Smooth muscle cell (in vitro differentiated cells): ENCODE results near the gene CEP112. TPM values are rescaled to one million over a fixed set of nuclear protein-coding genes. Genes with fewer than 3 reads are reported as not detected.

ENCODE experiments used
- DNase-seq: peaks from one replicate; lab custom pipeline; 2025; ENCODE audit not compliant: unreplicated experiment; lab: John Stamatoyannopoulos, UW
- H2AFZ ChIP-seq: fragments of 200-600 bp; sonication (generic); 2 replicates; pipeline ENCODE4 v1.6.0; 2016; ENCODE audit warnings: antibody characterized with exemption, low read depth, mild to moderate bottlenecking
- H3F3A ChIP-seq: fragments of 200-600 bp; sonication (generic); 2 replicates; pipeline ENCODE4 v1.6.0; 2017; ENCODE audit warnings: antibody characterized with exemption, low read depth
- H3K27ac ChIP-seq: fragments of 200-600 bp; sonication (generic); 2 replicates; pipeline ENCODE4 v1.5.1; 2016; ENCODE audit warnings: low read depth, mild to moderate bottlenecking
- H3K27me3 ChIP-seq: fragments of 200-600 bp; sonication (generic); 2 replicates; pipeline ENCODE4 v1.6.1; 2016; ENCODE audit warnings: low read depth, mild to moderate bottlenecking
- H3K36me3 ChIP-seq: fragments of 200-600 bp; sonication (generic); 2 replicates; pipeline ENCODE4 v1.5.1; 2016; ENCODE audit warnings: low read depth
- H3K4me1 ChIP-seq: fragments of 200-600 bp; sonication (generic); 2 replicates; pipeline ENCODE4 v1.5.1; 2016; ENCODE audit warnings: low read depth
- H3K4me2 ChIP-seq: fragments of 200-600 bp; sonication (generic); 2 replicates; pipeline ENCODE4 v1.6.0; 2016; ENCODE audit warnings: mild to moderate bottlenecking
- H3K4me3 ChIP-seq: fragments of 200-600 bp; sonication (generic); 2 replicates; pipeline ENCODE4 v1.5.1; 2016; ENCODE audit warnings: mild to moderate bottlenecking
- H3K79me2 ChIP-seq: fragments of 200-600 bp; sonication (generic); 2 replicates; pipeline ENCODE4 v1.6.0; 2016; ENCODE audit warnings: low read depth, mild to moderate bottlenecking
- H3K9ac ChIP-seq: fragments of 200-600 bp; sonication (generic); 2 replicates; pipeline ENCODE4 v1.6.0; 2016; ENCODE audit warnings: low read depth
- H3K9me3 ChIP-seq: fragments of 200-600 bp; sonication (generic); replicated peaks from 2 replicates; pipeline ENCODE4 v1.5.1; 2016; ENCODE audit warnings: low read depth
- H4K20me1 ChIP-seq: fragments of 200-600 bp; sonication (generic); 2 replicates; pipeline ENCODE4 v1.6.0; 2016; ENCODE audit warnings: low read depth
- WGBS: methylation state at CpG from one replicate; pipeline ENCODE4 v1.1.7; 2016; ENCODE audit warnings: low lambda C conversion rate; 5-methylcytosine and 5-hydroxymethylcytosine counted together
- polyA plus RNA-seq: library from polyadenylated mRNA; unstranded; fragments of >200 nt; fragmentation: Nextera tagmentation; extraction: Ambion mirVana; gene quantifications from 2 replicates; pipeline ENCODE4 v1.2.1, GENCODE V29; 2016
- total RNA-seq: library from RNA; depleted of rRNA; stranded (reverse); fragments of >200 nt; gene quantifications from 2 replicates; pipeline ENCODE4 v1.2.3, GENCODE V29; 2014
- TF ChIP-seq, protein P1 (sequence below): fragments of 200-600 bp; sonication (generic); IDR thresholded peaks from 2 replicates; pipeline ENCODE4 v1.5.1; 2017; ENCODE audit warnings: borderline replicate concordance, mild to moderate bottlenecking, antibody characterized with exemption; ENCODE audit not compliant: insufficient read depth, poor library complexity, severe bottlenecking

Gene CEP112
- total and polyA plus RNA-seq, 2 experiments from 2014 or later, result 8.3 to 9.9 TPM

DNA sequence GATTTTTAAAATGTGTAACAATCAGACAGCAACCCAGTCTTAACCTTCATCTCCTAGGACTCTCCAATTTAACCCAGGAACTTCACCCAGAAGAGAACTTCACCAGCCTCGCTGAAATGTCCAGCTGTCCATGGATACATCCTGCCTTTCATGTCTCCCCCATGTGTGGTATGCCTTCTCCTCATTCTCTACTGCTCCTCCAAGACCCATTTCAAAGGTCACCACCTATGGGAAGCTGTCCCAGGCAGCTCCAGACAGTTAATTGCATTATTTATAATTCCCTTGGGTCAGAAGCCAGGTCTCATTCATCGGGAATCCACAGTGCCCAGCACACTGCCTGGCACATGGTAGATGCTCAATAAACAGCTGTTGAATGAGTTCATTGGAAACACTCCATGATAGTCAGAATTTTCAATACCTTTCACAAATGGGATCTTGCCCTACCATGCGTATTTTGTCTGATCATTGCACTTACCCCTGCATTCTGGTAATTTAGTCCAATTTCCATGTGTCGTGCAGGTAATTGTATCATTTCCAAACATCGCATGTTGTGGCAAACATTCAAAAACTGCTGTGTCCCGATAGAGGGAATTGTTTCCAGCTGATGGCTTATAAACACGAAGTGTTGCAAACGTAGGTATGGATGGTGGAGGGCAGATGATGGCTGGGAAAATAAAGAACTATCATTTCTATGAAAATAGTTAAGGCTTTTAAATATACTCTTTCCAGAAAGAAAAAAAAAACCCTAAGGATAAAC lies 28.3 kb upstream of the CEP112 start:
- no peak for DNase-seq
- Histone ChIP-seq H3K4me2 (no peak overlapping the region), H3K4me3 (no peak overlapping the region), H3F3A (no peaks in the 10 kb centered on the region), H3K79me2 (no peaks in the 10 kb centered on the region), H3K36me3 (no peaks in the 10 kb centered on the region), H4K20me1 (no peaks in the 10 kb centered on the region), H3K27ac (no peak overlapping the region), H2AFZ (no peak overlapping the region), H3K9ac (no peak overlapping the region), H3K9me3 (no peaks in the 10 kb centered on the region), H3K4me1 (no peaks in the 10 kb centered on the region), H3K27me3 (peaks cover 11% of the 10 kb centered on the region)
- WGBS, result 92% methylated on average over 8 of the region's 8 CpGs
- TF ChIP-seq, protein P1, sequence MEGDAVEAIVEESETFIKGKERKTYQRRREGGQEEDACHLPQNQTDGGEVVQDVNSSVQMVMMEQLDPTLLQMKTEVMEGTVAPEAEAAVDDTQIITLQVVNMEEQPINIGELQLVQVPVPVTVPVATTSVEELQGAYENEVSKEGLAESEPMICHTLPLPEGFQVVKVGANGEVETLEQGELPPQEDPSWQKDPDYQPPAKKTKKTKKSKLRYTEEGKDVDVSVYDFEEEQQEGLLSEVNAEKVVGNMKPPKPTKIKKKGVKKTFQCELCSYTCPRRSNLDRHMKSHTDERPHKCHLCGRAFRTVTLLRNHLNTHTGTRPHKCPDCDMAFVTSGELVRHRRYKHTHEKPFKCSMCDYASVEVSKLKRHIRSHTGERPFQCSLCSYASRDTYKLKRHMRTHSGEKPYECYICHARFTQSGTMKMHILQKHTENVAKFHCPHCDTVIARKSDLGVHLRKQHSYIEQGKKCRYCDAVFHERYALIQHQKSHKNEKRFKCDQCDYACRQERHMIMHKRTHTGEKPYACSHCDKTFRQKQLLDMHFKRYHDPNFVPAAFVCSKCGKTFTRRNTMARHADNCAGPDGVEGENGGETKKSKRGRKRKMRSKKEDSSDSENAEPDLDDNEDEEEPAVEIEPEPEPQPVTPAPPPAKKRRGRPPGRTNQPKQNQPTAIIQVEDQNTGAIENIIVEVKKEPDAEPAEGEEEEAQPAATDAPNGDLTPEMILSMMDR, result no peak

DNA sequence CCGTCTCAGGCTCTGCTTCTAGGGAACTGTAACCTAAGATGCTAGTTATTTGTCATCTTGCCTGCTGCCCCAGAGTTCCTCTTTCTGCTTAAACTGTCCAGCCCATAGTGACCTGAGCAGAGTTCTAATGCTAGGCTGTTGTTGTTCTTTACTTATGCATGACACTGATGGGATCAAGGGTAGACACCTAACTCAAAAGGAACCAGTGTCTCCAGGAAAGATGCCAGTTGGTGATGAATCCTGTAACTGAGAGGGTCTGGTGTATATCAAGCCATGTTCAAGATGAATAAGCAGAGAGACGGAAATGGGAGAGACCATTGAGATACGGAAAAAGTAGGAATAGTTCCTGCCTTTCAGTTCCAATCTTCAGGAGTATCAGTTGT lies 23.6 kb upstream of the CEP112 start:
- Histone ChIP-seq H3K27me3 (peaks cover 12% of the 10 kb centered on the region), H3K9me3 (no peaks in the 10 kb centered on the region), H3K4me3 (no peak overlapping the region), H3K4me1 (no peaks in the 10 kb centered on the region), H3K79me2 (no peaks in the 10 kb centered on the region), H3K9ac (no peak overlapping the region), H3K4me2 (no peak overlapping the region), H4K20me1 (no peaks in the 10 kb centered on the region), H3K36me3 (no peaks in the 10 kb centered on the region), H3F3A (no peaks in the 10 kb centered on the region), H2AFZ (no peak overlapping the region), H3K27ac (no peak overlapping the region)
- TF ChIP-seq, protein P1, result no peak
- 62% methylated on average over 3 of the region's 3 CpGs for WGBS
- DNase-seq, result no peak

DNA sequence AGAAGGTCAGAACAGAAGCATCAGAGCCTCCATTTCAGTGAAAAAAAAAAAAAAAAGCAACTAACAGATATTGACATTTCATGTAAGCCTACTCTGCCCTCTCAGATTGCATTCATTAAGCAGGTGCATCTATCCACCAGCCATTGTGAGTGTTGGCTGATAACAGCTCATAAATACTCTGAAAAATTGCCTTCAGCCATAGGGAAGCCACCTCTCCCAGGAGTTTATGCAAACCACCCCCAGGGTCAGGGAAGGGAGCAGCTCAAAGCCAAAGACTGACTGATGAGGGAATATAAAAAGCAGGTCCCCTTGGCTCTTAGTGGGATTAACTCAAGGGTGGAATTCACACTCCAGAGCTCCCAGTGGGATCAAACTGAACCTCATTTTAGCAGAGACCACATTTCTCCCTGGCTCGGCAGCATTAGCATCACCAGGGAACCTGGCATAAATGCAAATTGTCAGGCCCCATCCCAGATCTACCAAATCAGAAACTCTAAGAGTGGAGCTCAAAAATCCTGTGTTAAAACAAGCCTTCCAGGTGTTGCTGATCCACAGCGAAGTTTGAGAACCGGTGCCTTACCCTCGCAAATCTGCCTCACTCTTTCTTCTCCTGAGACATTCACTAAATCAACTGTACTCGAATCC lies 23.1 kb upstream of the CEP112 start:
- no peak overlapping the region for H2AFZ ChIP-seq
- no peaks in the 10 kb centered on the region for H4K20me1 ChIP-seq
- H3K9ac ChIP-seq, result no peak overlapping the region
- no peak overlapping the region for H3K4me2 ChIP-seq
- no peaks in the 10 kb centered on the region for H3K4me1 ChIP-seq
- H3K79me2 ChIP-seq, result no peaks in the 10 kb centered on the region
- TF ChIP-seq, protein P1, result no peak
- peaks cover 7% of the 10 kb centered on the region for H3K27me3 ChIP-seq
- H3K36me3 ChIP-seq, result no peaks in the 10 kb centered on the region
- no peak overlapping the region for H3K4me3 ChIP-seq
- no peaks in the 10 kb centered on the region for H3K9me3 ChIP-seq
- H3K27ac ChIP-seq, result no peak overlapping the region
- DNase-seq, result no peak
- 91% methylated on average over 5 of the region's 5 CpGs for WGBS
- H3F3A ChIP-seq, result no peaks in the 10 kb centered on the region
